SH-SY5Y (cell line): ENCODE data around the gene KAT6B.

ENCODE experiments used
- GATA2 ChIP-seq: IDR thresholded peaks from 2 replicates; pipeline ENCODE4 v1.6.1; 2011; ENCODE audit warnings: mild to moderate bottlenecking, low read depth, low read length
- GATA3 ChIP-seq: IDR thresholded peaks from 2 replicates; pipeline ENCODE4 v1.6.1; 2011; ENCODE audit warnings: low read depth, mild to moderate bottlenecking, low read length, moderate library complexity

DNA sequence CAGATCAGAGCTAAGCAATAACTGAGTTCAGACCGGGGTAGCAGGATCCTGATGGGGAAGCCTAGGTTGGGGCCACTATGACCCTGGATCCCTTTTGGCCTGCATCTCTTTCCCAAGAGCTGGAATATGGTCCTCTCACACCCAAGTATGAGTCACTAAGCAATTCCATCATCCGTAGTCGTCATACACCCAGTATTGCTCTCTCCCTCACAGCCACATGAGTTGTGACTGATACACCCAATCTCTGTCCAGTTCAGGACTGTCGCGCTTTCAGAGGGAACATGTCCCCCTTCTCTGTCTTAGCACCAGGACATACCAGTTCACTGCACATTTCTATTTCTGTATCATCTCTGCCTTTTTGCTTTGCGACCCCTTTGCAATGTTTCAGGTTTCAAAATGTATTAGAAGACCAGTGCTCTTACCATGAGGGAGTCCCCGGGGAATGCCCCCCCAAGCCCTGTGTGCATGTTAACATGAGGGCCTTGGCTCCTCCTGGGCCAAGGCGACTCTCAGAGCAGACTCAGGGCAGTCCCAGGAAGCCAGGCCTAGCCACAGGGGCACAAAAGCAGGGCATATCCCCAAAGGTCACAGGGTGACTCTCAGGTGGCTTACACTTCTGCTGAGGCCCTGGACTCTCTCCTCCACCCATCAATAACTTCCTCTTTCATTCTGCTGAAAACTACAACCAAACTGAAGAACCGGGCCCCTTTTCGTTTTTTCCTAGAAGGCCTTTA is 209.7 kb downstream of the KAT6B start:
- TF ChIP-seq GATA2: no peak
- TF ChIP-seq GATA3: no peak
